Activated T-cell treated with anti-CD3 and anti-CD28 coated beads, Interleukin-2, amount 50 U/mL, for 24 hours (primary cell): ENCODE results near the gene POLE4.

ENCODE experiments used
- DNase-seq: peaks from one replicate; pipeline ENCODE4 v3.0.0-alpha.2; 2020
- H3K27ac Mint-ChIP-seq: 2 replicates; pipeline ENCODE4 v1.8.0; 2020; ENCODE audit warnings: mild to moderate bottlenecking, mixed read lengths
- H3K27me3 Mint-ChIP-seq: 2 replicates; pipeline ENCODE4 v1.8.0; 2020; ENCODE audit warnings: mixed read lengths
- H3K36me3 Mint-ChIP-seq: 2 replicates; pipeline ENCODE4 v1.8.0; 2020; ENCODE audit warnings: low read depth, mixed read lengths
- H3K4me1 Mint-ChIP-seq: 2 replicates; pipeline ENCODE4 v1.8.0; 2020; ENCODE audit warnings: low read depth, mixed read lengths
- H3K4me3 Mint-ChIP-seq: 2 replicates; pipeline ENCODE4 v1.8.0; 2020; ENCODE audit warnings: mild to moderate bottlenecking, moderate library complexity, mixed read lengths
- H3K9me3 Mint-ChIP-seq: 2 replicates; pipeline ENCODE4 v1.8.0; 2020; ENCODE audit warnings: mixed read lengths

POLE4 gene

GRCh38 chr2:74953796-74954499, 4.5 kb upstream of the POLE4 start:
- Mint-ChIP-seq H3K4me3 (no peak overlapping the region), H3K4me1 (peaks cover 18% of the 10 kb centered on the region), H3K36me3 (peaks cover 2% of the 10 kb centered on the region), H3K27me3 (no peaks in the 10 kb centered on the region), H3K9me3 (peaks cover 6% of the 10 kb centered on the region), H3K27ac (no peak overlapping the region)
- no peak for DNase-seq

GRCh38 chr2:74954500-74954874, 4.0 kb upstream of the POLE4 start:
- Mint-ChIP-seq H3K4me3 (no peak overlapping the region), H3K9me3 (peaks cover 6% of the 10 kb centered on the region), H3K4me1 (peaks cover 23% of the 10 kb centered on the region), H3K27me3 (no peaks in the 10 kb centered on the region), H3K27ac (no peak overlapping the region), H3K36me3 (peaks cover 6% of the 10 kb centered on the region)
- DNase-seq: no peak

- H3K4me1 Mint-ChIP-seq: peaks cover 55% of the 10 kb centered on the region
- H3K4me3 Mint-ChIP-seq: peak overlapping the region; percentile 55
- DNase-seq: no peak
- peaks cover 6% of the 10 kb centered on the region for H3K9me3 Mint-ChIP-seq
- H3K36me3 Mint-ChIP-seq: peaks cover 40% of the 10 kb centered on the region
- peak overlapping the region; percentile 62 for H3K27ac Mint-ChIP-seq
- H3K27me3 Mint-ChIP-seq: no peaks in the 10 kb centered on the region
Measured at GRCh38 chr2:74957886-74958273, 563 bp upstream of the POLE4 start.

GRCh38 chr2:74959106-74959751, 786 bp downstream of the POLE4 start:
- peaks cover 51% of the 10 kb centered on the region for H3K36me3 Mint-ChIP-seq
- H3K4me1 Mint-ChIP-seq: peaks cover 55% of the 10 kb centered on the region
- H3K27me3 Mint-ChIP-seq: no peaks in the 10 kb centered on the region
- no peak for DNase-seq
- H3K27ac Mint-ChIP-seq: peak overlapping the region; percentile 92
- peaks cover 5% of the 10 kb centered on the region for H3K9me3 Mint-ChIP-seq
- peak overlapping the region; percentile 80 for H3K4me3 Mint-ChIP-seq

GRCh38 chr2:74966887-74967286, 8.4 kb downstream of the POLE4 start:
- no peak overlapping the region for H3K27ac Mint-ChIP-seq
- no peak for DNase-seq
- peaks cover 19% of the 10 kb centered on the region for H3K9me3 Mint-ChIP-seq
- H3K27me3 Mint-ChIP-seq: no peaks in the 10 kb centered on the region
- peaks cover 74% of the 10 kb centered on the region for H3K36me3 Mint-ChIP-seq
- no peak overlapping the region for H3K4me3 Mint-ChIP-seq
- H3K4me1 Mint-ChIP-seq: peaks cover 20% of the 10 kb centered on the region

GRCh38 chr2:74975016-74975415, 16.6 kb downstream of the POLE4 start:
- Mint-ChIP-seq H3K4me3 (no peak overlapping the region), H3K27me3 (no peaks in the 10 kb centered on the region), H3K27ac (no peak overlapping the region)

GRCh38 chr2:74979844-74980243, 21.4 kb downstream of the POLE4 start:
- peaks cover 36% of the 10 kb centered on the region for H3K36me3 Mint-ChIP-seq
- no peak for DNase-seq
- no peak overlapping the region for H3K27ac Mint-ChIP-seq
- H3K4me1 Mint-ChIP-seq: peaks cover 4% of the 10 kb centered on the region
- no peaks in the 10 kb centered on the region for H3K27me3 Mint-ChIP-seq
- H3K9me3 Mint-ChIP-seq: no peaks in the 10 kb centered on the region
- no peak overlapping the region for H3K4me3 Mint-ChIP-seq

More at GRCh38 chr2:74975016-74975415, 16.6 kb downstream of the POLE4 start:
- DNase-seq: no peak
- Mint-ChIP-seq H3K9me3 (no peaks in the 10 kb centered on the region), H3K4me1 (peaks cover 4% of the 10 kb centered on the region), H3K36me3 (peaks cover 47% of the 10 kb centered on the region)

- Mint-ChIP-seq H3K36me3 (peaks cover 28% of the 10 kb centered on the region), H3K4me1 (peaks cover 4% of the 10 kb centered on the region), H3K27me3 (no peaks in the 10 kb centered on the region), H3K9me3 (no peaks in the 10 kb centered on the region), H3K4me3 (no peak overlapping the region), H3K27ac (no peak overlapping the region)
- no peak for DNase-seq
Measured at GRCh38 chr2:74982577-74982976, 24.1 kb downstream of the POLE4 start.

GRCh38 chr2:74983631-74984392, 25.4 kb downstream of the POLE4 start:
- Mint-ChIP-seq H3K27me3 (no peaks in the 10 kb centered on the region), H3K36me3 (peaks cover 24% of the 10 kb centered on the region), H3K4me1 (peaks cover 2% of the 10 kb centered on the region), H3K4me3 (no peak overlapping the region), H3K27ac (no peak overlapping the region), H3K9me3 (peaks cover 6% of the 10 kb centered on the region)
- no peak for DNase-seq

GRCh38 chr2:74984947-74985637, 26.6 kb downstream of the POLE4 start:
- Mint-ChIP-seq H3K4me1 (no peaks in the 10 kb centered on the region), H3K36me3 (peaks cover 22% of the 10 kb centered on the region), H3K4me3 (no peak overlapping the region), H3K9me3 (peaks cover 7% of the 10 kb centered on the region), H3K27me3 (no peaks in the 10 kb centered on the region), H3K27ac (no peak overlapping the region)
- no peak for DNase-seq

- H3K27me3 Mint-ChIP-seq: no peaks in the 10 kb centered on the region
- no peak overlapping the region for H3K27ac Mint-ChIP-seq
- H3K4me3 Mint-ChIP-seq: no peak overlapping the region
- no peak for DNase-seq
- no peaks in the 10 kb centered on the region for H3K4me1 Mint-ChIP-seq
- H3K9me3 Mint-ChIP-seq: peaks cover 7% of the 10 kb centered on the region
- peaks cover 21% of the 10 kb centered on the region for H3K36me3 Mint-ChIP-seq
Measured at GRCh38 chr2:74985978-74986609, 27.7 kb downstream of the POLE4 start.

- Mint-ChIP-seq H3K4me1 (no peaks in the 10 kb centered on the region), H3K4me3 (no peak overlapping the region), H3K27ac (no peak overlapping the region), H3K27me3 (no peaks in the 10 kb centered on the region), H3K36me3 (peaks cover 10% of the 10 kb centered on the region), H3K9me3 (peaks cover 7% of the 10 kb centered on the region)
- DNase-seq: no peak
Measured at GRCh38 chr2:74991977-74992376, 33.5 kb downstream of the POLE4 start.

GRCh38 chr2:74999468-74999867, 41.0 kb downstream of the POLE4 start:
- no peak for DNase-seq
- H3K4me3 Mint-ChIP-seq: no peak overlapping the region
- H3K27me3 Mint-ChIP-seq: no peaks in the 10 kb centered on the region
- no peaks in the 10 kb centered on the region for H3K9me3 Mint-ChIP-seq
- peaks cover 23% of the 10 kb centered on the region for H3K36me3 Mint-ChIP-seq
- no peak overlapping the region for H3K27ac Mint-ChIP-seq
- H3K4me1 Mint-ChIP-seq: no peaks in the 10 kb centered on the region

- H3K4me1 Mint-ChIP-seq: no peaks in the 10 kb centered on the region
- H3K36me3 Mint-ChIP-seq: peaks cover 19% of the 10 kb centered on the region
- H3K4me3 Mint-ChIP-seq: no peak overlapping the region
- no peaks in the 10 kb centered on the region for H3K9me3 Mint-ChIP-seq
- no peak overlapping the region for H3K27ac Mint-ChIP-seq
- DNase-seq: no peak
- H3K27me3 Mint-ChIP-seq: no peaks in the 10 kb centered on the region
Measured at GRCh38 chr2:75002007-75002406, 43.6 kb downstream of the POLE4 start.
